NB4 (cell line): ENCODE measurements around the gene NISCH.

Source experiments
- CTCF ChIP-seq: IDR thresholded peaks from one replicate; pipeline ENCODE4 v1.5.1; 2012; ENCODE audit warnings: low read depth, low read length
- MYC ChIP-seq: IDR thresholded peaks from 2 replicates; pipeline ENCODE4 v1.6.1; 2011; ENCODE audit warnings: low read depth, low read length
- POLR2A ChIP-seq: IDR thresholded peaks from 2 replicates; pipeline ENCODE4 v1.6.1; 2011; ENCODE audit warnings: mild to moderate bottlenecking; ENCODE audit not compliant: insufficient read length; ENCODE audit errors: extremely low read depth

DNA sequence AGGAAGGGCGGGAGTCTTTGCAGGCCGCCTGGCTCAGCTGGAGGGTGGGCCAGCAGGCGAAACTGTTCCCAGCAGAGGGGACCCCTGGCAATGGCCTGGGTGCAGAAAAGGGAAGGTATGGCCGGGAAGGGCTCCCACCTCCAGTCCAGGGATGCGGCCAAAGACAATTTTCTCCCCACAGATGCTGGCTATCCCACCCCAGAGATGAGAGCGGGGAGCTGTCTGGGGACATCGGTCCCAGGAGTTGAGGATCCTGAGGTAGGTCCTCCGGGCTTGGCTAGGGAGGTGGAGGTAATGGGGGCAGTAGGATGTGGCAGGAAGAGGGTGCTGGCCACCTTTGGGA, 12.2 kb upstream of the NISCH start:
- TF ChIP-seq POLR2A (no peak), CTCF (no peak), MYC (no peak)
